ENCODE measurements around the gene ITSN1.
A peak's percentile ranks its signal among the peaks of the same experiment; 100 is the strongest.

DNA sequence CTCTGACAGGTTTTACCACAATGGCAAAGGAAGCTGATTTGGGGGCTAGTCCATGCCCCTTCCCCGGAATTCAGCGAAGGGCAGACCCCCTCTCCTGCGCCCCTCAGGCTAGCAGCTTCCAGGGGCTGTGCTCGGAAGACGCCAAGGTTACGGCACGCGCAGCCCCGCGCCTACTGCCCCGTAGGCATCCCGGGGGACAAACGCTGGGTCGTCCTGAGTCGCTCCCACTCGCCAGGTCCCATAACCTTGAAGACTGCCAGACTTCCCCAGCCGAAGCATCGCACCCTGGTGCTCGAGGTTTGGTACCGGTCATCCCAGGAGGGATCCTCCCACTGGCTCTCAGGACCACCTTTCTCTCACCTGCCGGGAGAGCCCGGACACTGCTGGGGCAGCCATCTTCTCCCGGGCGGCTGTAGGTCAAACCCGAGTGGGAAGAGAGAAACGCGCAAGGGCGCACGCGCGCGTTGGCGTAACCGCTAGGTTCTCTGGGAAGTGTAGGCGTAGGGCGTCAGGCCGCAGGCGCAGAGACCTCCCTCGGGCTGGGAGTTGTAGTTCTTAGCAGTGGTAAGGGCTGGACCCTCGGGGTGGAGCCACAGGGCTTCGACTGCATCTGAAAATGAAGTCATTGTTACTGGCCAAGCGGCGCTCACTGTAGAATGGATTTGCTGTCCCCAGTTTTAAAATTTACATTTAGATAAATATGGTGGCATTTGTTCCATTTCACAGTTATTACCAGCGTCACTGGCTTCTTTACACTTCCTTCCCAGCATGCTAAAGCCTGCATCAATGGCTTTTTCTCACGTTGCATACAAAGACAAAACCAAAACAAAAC is 273.3 kb downstream of the ITSN1 start, which contains the start of gene ATP5PO:
- TF ChIP-seq CTCF (IDR thresholded peaks at IDR 0.05) = no peak
- peak; percentile 28 for TF ChIP-seq POLR2A (IDR thresholded peaks at IDR 0.05)
